Mucosa of gallbladder (tissue), 1 donor: Measurements from ENCODE around the gene NUBPL. TPM values are rescaled to one million over a fixed set of nuclear protein-coding genes. Genes with fewer than 3 reads are reported as not detected.

Source experiments
- DNase-seq: peaks from one replicate; pipeline ENCODE4 v3.0.0-alpha.2; 2020; ENCODE audit warnings: low spot score
- total RNA-seq: library from RNA; stranded (reverse); gene quantifications from one replicate; pipeline ENCODE4 v1.2.1, GENCODE V29; 2021
- donor health status: DM: no; HTN: no; CAD: no.

Gene NUBPL, protein sequence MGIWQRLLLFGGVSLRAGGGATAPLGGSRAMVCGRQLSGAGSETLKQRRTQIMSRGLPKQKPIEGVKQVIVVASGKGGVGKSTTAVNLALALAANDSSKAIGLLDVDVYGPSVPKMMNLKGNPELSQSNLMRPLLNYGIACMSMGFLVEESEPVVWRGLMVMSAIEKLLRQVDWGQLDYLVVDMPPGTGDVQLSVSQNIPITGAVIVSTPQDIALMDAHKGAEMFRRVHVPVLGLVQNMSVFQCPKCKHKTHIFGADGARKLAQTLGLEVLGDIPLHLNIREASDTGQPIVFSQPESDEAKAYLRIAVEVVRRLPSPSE
- 11.4 TPM for total RNA-seq

DNA sequence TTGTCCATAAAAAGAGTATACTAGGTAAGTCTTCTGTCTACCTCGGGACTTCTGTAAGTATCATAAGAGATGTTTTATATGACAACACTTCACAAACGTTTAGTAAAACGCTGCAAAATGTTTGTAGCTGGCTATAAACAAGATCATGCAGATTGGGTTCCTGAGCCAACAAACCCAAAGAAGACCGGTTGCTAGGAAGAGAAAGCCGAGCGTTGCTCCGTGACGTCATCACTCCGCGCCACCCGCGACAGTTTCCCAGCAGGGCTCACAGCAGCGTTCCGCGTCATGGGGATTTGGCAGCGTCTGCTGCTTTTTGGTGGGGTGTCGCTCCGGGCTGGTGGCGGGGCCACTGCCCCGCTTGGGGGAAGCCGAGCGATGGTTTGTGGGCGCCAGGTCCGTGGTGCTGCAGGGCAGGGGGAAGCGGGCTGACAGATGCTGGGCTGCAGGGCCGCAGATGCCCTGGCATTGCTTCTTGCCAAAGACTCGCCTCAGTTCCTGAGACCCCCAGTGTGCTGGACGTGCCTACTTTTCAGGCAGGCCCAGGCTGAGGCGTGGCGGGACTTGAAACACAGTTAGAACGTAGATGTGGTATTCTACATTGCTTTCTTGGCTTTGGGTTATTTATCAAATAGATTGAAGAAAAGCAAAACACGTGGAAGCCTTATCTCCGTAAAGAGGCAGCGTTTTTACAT is at the start of gene NUBPL:
NUBPL (plus strand) TSS at position 250 of the 692 bp plus-strand sequence; CDS start at position 286, 36 bp downstream.
- DNase-seq = peak; percentile 97

DNA sequence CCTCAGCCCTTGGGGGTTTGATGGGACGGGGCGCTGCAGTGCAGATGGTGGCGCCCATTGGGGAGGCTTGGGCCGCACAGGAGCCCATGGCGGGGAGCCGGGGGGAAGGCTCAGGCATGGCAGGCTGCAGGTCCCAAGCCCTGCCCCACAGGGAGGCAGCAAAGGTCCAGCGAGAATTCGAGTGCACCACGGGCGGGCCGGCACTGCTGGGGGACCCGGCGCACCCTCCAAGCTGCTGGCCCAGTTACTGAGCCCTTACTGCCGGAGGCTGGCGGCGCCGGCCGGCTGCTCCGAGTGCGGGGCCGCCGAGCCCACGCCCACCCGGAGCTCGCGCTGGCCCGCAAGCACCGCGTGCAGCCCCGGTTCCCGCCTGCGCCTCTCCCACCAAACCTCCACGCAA is 34.1 kb upstream of the NUBPL start:
- DNase-seq = no peak

DNA sequence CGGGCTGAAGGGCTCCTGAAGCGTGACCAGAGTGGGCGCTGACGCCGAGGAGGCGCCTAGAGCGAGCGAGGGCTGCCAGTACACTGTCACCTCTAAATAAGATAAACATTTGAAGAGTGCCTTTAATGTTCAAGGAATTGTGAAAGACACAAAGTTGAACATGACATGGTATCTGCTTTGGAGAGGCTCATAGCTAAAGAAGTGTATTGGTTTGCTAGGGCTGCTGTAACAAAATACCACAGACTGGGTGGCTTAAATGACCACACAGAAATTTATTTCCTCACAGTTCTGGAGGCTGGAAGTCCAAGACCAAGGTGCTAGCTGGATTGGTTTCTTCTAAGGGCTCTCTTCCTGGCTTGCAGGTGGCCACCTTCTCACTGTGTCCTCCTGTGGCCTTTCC is 33.7 kb upstream of the NUBPL start:
- DNase-seq = no peak

DNA sequence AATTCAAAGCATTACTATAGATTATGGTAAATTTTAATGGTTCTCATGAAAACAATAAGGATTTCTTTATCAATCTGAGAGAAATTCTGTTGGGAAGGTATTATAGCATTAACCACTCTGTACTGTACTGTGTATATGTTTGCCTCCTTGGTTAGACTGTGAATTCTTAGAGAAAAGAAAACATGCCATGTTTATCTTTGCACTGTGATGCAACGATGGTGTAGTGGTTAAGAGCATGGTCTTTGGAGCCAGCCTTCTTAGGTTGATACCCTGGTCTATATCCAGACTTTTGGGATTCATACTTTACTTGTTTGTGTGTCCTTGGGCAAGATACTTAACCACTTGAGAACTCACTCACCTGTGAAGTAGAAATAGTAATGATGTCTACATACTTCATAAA is 32.2 kb upstream of the NUBPL start:
- DNase-seq = no peak

DNA sequence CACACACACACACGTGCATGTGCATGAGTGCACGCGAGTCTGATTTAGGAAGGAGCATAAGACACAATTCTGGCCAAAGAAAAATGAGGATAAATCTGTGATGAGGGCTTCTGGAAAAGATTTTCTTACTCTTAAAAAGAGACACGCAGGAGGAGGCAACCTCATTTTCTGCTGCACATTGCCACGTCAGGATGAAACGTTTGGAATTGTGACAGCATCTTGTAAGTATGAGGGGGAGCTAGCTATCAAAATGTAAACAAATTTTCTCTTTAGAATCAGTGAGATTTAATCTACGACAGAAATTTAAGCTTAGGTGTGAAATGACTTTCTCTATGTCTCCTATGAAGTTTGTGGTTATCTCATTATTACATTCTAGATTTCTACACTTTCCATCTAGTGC is 31.1 kb upstream of the NUBPL start:
- DNase-seq = no peak

DNA sequence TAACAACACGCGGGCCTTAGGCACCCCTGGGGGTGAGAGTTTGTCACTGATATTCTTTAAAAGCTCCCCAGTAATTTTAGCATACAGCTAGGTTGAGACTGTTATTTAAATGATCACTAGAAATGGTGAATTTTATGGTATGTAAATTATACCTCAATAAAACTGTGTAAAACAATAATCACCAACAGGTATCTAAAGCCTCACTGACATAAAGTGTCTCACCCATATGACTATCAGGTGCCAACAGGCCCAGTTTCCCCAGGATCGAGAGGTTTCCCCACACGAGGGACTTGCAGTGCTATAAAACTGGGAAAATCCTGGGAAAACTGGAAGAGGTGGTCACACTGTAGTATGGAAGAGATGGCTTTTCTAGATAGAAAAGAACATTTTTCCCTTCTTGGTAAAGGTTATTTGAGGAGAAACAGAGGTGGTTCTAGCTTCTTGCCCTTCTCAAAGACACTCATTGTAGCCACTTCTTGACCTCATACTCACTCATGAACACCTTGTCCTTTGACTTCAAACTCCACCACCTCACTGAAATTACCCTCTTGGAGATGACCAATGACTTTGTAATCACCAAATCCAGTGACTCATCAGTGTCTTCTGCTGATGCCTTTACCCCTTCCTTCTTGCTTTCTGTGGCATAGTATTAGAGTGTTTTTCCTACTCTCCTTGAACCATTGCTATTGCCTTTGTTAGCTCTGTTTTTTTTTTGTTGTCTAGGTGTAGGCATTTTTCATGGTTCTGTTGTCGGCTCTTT is 24.8 kb upstream of the NUBPL start:
- no peak for DNase-seq

DNA sequence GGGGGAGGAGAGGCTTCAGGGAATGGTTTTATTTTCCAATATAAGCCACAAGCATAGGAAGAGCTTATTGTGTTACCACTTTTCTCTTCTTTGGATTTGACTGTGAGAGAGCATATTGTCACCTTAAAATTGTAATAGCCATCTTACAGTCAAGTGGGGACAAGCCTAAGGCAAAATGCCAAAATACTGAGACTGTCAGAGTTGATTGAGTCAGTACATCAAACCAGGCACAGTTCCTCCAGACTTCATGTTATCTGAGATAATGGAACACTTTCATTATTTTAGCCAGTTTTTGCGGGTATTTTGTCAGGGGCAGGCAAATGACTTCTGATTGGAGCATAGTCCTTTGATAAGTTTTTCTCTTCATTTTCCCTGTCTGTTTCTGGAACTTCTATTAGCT is 19.5 kb upstream of the NUBPL start:
- no peak for DNase-seq

DNA sequence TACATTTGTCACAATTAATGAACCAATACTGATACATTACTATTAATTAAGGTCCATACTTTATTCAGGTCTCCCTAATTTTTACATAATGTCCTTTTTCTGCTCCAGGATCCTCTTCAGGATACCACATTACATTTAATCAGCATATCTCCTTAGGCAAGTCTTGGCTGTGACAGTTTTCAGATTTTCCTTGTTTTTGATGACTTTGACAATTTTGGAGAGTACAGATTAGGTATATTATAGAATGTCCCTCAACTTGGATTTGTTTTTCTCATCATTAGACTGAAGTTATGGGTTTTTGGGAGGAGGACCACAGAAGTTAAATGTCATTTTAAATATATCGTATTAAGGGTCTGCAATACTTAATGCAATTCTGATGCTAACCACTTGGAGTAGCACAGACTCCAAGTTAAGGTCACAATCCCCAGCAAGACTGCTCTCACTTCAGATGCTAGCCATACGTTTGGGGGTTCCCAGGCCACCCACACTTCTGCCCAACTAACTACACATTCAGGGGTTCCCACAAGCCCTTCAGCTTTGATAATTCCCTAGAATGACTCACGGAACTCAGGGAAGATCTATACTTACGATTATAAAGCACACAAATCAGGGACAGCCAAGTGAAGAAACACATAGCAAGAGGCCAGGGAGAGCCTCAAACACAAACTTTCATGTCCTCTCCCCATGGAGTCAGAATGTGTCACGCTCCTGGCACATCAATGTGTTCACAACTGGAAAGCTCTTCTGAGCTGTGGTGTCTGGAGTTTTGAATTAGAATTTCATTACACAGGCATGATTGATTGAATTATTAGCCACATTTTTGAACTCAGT is 17.0 kb upstream of the NUBPL start:
- no peak for DNase-seq

DNA sequence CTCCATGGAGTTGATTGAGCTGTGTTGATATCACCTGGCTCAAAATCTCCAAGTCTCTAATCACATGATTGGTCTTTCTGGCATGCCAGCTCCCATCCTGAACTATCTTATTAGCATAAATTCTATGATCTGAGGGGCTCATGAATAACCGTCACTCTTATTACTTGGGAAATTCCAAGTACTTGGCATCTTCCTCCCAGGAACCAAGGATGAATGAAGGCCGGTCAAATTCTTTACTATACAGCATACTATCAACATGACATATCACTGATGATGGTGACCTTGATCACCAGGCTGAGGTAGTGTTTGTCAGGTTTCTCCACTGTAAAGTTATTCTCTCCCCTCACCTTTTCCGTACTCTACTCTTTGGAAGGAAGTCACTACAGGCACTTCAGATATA is 16.4 kb upstream of the NUBPL start:
- DNase-seq = no peak

DNA sequence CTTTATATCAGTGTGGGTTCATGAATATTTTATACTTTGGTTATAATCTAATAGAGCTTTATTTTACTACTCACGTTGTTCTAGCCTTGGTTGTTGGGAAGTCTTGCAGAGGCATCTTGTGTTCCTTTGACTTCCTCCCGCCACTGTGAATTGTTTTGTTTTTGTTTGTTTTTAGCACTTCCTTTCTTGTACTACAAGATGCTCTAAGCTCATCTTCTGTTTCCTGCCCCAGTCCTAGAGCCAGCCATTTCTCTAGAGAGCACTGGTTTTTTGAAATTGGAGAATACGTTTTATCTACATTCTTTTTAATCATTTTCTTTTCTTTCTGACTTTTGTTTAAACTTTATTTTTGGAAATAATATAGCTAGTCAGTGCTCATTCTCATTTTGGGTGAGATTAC is 15.9 kb upstream of the NUBPL start:
- no peak for DNase-seq

DNA sequence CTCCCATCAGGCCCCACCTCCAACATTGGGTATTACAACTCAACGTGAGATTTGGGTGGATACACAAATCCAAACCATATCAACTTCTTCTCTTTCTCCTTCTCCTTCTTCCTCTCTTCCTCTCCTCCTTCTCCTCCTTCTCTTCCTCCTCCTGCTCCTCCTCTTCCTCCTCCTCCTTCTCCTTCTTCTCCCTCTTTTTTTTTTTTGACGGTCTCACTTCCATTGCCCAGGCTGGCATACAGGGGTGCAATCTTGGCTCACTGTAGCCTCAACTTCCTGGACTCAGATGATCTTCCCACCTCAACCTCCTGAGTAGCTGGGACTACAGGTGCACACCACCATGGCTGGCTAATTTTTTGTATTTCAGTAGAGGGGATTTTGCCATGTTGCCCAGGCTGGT is 11.4 kb upstream of the NUBPL start:
- no peak for DNase-seq

DNA sequence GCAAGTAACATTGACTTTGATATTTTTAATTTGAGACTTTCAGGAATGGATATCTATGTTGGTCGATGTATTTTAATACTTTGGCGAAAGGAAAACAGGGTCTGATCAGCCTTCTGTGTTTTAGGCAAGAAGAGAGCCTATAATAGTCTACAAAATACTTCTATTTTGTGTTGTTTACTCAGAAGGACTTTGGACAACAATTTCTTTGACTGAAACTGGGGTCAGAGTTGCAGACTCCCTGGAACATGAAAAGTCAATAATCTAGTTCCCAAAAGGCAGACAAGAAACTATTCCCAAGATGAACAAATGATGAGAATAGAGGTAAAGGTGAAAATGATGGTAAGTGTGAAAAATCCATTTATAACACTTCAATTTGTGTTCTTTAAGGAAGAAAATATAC is 10.6 kb upstream of the NUBPL start:
- DNase-seq = no peak

DNA sequence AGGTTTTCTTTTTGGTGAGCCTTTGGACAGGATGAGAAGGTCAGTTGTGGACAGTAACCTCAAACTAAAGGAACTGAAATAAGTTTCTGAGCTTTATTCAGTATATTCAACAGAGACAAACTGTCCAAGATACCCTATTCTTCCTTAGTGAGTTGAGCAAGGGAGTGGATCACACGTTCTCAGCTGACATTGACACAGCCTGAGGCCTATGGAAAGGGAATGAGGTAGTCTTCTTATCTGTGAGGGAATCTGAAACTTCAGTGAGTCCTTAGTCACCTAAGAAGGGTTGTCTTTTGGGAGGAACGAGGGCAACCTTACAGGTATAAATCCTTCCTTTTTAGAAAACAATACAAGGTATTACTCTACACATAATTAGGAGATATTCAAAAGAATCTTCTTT is 5.0 kb upstream of the NUBPL start:
- no peak for DNase-seq

DNA sequence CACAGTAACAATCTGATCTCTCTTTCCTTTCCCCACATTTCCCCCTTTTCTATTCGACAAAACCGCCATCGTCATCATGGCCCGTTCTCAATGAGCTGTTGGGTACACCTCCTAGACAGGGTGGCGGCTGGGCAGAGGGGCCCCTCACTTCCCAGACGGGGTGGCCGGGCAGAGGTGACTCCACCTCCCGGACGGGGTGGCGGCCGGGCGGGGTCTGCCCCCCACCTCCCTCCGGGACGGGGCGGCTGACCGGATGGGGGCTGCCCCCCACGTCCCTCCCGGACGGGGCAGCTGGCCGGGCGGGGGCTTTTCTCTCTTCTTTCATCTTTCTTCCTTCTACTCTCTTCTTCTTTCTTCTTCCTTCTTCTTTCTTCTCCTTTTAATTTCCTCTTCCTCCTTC is 1.3 kb upstream of the NUBPL start:
- no peak for DNase-seq

DNA sequence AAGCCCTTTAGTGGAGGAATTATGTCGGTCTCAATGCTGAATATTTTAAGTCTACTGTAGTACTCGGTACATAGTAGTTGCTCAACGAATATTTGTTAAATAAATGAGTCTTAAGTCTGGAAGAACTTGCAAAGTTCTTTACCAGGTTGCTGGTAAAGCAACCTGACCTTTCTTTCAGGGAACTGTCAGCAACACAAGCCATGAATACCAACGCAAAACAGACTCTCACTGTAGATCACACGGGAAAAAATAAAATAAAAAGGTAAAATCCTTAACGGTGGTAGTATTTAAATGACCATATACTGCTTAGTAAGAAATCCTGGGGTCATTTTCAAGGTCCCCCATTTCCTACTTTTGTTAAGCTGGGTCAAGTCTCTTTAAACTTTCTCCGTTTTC is 447 bp upstream of the NUBPL start:
- no peak for DNase-seq

DNA sequence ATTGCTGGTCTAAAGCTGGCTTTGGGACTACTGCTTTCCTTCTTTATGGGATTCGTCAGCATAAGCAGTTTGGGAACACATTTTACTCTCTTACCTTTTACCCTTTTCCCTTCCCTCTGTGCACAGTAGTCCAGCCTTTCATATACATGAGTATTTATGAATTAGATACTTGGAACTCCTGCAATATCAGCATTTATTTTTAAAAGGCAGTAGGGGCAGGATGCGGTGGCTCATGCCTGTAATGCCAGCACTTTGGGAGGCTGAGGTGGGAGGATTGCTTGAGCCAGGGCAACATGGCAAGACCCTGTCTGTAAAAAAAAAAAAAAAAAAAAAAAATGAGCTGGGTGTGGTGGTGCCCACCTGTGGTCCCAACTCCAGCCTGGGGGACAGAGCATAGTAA is 3.0 kb downstream of the NUBPL start:
- no peak for DNase-seq

DNA sequence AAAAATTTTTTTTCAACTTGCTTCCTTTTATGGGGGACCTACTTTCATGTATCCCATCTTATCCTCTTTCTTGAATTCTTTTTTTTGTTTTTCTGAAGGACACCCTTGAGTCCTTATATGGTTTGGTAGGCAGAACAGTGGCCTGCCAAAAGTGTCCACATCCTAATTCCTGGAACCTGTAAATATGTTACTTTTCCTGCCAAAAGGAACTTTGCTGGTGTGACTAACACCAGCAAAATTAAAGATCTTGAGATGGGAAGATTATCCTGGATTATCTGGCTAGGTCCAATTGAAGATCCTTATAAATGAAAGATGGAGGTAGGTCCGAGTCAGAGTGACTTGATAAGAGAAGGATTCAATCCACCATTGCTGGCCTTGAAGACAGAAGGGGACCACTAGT is 5.3 kb downstream of the NUBPL start:
- DNase-seq = no peak

DNA sequence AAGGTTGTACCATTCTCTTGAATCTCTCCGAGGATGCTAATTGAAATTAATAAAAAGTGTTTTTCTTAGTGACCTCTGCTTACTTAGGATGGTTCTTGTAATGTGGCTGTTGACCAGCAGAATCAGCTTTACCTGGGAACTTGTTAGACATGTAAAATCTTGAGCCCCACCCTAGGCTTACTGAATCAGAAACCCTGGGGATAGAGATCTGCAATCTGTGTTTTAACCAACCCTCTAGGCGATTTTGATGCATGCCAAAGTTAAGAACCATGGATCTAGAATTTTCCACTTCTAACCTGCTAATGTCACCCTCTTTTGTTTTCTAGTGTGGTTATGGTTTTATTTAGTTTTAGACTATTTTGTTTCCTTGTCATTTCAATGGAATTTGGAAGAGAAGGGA is 6.5 kb downstream of the NUBPL start:
- DNase-seq = no peak

DNA sequence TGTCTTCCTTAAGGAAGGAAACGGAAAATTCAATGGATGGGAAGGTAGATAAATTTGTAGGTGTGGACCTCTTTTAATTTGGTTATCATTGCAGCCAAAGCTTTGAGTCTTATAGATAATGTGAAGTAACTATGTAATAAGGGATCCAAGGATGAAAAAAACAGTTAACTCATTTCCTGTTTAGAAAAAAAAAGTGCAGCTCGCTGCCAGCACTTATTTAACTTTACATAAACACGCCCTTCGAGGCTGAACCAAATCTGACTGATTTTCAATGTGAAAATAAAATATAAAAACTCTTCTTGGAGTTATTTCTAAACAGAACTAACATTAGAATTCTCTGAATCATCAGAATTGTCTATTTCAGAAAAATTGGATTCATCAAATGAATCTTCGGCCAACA is 7.0 kb downstream of the NUBPL start:
- no peak for DNase-seq

DNA sequence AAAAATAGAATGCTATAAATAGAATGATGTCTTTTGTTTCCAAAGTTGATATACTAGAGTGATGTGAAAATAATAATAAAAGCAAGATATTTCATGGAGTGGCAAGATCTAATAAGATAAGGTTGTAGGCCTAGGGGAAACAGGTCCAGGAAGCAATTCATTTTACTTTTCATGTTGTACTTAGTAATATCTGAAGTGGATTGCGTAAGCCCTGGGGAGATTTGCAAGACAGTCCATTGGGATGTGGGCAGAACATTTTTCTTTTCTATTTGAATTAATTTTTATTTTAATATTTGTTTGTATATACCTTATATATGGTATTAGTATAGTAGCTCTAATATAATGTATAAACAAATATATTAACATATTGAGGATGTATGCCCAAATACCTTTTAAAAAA is 7.5 kb downstream of the NUBPL start:
- DNase-seq = no peak

DNA sequence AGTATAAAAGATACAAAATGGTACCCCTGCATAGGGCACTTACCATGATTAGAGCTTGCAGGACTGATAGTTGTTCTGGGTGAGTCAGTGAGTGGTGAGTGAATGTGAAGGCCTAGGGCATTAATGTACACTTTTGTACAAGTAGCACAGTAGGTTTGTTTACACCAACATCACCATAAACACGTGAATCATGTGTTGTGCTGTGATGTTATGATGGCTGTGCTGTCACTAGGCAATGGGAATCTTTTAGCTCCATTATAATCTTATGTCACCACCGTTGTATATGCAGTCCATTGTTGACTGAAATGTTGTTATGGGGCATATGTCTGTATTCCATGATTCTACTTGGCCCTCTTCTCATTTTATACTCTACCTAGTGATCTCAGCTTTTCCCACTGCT is 11.8 kb downstream of the NUBPL start:
- DNase-seq = no peak

DNA sequence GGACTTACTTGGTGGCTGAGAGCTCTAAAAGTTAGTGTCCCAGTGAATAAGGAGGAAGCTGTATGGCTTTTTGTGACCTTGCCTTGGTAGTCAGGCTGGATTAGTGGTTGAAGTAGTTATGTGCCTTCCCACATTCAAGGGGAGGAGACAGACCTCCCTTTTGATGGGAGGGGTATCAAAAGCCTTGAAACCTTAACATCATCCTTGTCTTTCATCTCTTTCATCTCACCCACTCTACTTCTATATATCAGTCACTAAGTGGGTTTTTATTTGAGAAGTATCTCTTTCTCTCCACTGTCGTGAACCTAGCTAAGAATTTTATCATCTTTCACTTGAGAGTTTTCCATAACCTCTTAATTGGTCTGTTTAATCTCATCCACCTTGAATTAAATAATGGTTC is 15.7 kb downstream of the NUBPL start:
- DNase-seq = no peak
